COR-L47 (cell line): ENCODE measurements around the gene FSTL4.

ENCODE experiments used
- DNase-seq: peaks from one replicate; lab custom pipeline; 2025; lab: John Stamatoyannopoulos, UW

Gene FSTL4

DNA sequence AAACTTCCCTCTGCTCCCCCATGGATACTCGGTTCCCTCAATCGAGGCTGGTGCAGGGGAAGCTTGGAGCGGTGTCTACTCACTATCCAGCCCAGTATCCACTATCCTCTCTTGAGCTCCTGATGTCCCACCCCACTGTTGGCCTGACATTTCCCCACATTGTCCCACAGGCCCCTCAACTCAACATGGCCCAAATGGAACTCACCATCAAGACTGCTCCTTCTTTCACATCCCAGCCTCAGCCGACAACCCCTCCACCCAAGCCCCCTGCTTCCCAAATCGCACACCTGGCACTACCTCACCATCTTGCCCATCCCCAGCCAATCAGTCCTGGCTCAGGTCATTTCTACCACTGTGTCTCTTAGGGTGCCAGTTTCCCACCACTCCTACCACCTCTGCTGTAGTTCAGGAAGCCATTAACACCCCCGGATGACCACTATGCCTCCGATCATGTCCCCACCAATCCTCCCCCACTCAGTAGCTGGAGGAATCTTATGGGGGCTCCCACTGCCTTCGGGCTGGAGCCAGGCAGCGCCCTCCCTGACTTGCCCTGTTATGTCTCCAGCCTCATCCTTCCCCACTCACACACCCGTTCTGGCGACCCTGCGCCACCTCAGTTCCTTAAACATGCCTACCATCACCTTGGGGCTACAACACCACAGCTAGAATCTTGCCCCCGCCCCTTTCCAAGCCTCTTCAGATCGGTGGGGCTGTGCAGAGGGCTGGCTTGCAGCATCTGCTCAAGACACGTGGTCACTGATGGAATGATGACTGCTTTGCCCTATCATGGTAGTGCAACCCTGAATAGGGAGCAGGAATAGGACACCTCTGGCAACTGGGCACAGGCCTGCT is 273.6 kb downstream of the FSTL4 start:
- DNase-seq: no peak

GRCh38 chr5:133337795-133338445 is 274.4 kb downstream of the FSTL4 start:
- DNase-seq: no peak

GRCh38 chr5:133336969-133337410 is 275.4 kb downstream of the FSTL4 start:
- no peak for DNase-seq

DNA sequence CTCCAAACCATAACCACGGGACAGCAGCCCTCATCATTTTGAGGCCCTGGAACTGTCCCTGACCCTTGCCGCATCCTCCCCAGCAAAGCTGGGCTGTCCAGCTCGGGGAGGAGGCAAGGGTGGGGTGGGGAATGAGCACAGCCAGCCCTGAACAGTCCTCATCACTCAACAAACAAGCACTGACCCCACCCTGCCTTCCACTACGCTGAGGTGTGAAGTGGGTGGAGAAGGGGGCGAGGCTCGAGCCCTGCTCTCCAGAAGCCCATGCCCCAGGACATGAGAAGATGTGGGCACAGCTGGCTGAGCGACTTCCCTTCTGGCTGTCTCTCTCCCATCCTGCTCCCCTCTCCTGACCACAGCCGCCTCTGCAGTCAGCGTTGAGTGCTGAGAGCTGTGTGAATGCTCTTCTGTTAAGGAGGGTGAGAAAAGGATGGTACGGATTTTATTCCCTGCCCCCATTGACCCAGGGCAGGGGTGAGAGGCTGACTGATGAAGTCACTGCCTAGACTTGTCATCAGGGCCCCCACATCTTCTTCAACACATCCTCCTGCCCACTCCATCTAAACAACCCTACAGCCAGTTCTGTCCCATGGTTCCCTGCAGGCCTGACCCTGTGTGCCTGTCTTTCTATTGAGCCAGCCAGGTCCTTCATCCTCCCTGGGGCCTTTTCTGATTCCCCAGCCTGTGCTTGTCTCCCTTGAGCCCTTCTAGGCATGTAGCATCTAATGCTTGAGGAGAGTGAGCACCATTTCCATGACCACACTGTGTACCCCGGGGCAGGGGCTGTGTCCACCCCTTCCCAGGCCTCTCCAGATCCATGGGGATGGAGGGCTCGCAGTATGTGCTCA is 276.0 kb downstream of the FSTL4 start:
- DNase-seq: no peak

GRCh38 chr5:133334796-133335639 is 277.3 kb downstream of the FSTL4 start:
- no peak for DNase-seq

DNA sequence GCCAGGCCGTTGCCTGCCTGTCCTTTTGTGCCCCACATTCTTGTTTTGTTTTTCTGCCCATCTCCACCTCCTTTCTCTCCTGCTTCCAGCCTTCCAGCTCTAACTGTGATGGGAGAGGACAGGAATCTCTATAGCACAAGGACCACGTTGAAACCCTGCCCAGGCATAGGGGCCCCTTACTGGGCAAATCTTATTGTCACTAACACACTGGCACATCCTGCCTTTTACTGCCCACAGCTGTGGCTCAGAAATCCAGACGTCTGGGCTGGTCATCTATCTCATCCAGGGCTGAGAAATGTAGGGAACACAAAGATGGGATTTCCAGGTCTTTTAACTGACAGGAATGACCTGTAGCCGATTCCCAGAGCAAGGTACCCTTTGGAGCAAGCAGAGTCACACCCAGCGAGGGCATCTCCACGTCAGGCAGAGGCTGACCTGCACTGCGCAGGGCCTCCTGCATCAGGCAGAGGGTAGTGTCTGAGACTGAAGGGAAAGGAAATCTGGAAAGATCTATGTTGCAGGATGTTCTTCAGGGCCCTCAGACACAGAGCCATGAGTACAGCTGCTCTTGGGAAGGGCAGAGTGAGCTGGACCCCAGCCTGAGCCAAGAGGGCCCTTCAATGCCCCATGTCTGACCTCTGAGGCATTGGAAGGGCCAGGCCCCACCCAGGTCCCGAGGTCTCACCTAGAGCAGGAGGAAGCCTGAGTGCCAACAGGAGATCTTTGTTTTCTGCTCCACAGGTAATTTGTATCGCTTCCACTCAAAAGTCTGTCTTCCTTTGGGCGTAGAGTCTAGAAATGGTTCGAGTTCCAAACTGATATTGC is 278.8 kb downstream of the FSTL4 start:
- DNase-seq: no peak

GRCh38 chr5:133332439-133333024 is 279.8 kb downstream of the FSTL4 start:
- no peak for DNase-seq

DNA sequence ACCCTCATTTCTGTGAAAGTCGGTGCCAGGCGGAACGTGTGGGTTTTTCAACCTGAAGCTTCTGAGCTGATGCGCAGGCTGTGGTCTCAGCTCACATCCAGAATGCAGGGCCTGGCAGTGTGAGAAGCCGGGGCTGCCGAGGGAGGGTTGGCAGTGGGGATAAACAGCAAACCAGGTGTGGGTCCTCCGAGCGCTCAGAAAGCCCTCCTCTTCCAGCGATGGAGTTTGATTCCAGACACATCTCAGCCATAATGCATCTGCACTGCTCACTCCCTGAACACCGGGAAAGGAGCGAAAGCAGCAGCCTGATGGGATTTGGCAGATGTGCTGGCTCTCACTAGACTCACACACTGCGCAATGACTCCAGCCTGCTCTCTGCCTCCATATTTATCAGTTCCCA is 280.4 kb downstream of the FSTL4 start:
- DNase-seq: no peak

DNA sequence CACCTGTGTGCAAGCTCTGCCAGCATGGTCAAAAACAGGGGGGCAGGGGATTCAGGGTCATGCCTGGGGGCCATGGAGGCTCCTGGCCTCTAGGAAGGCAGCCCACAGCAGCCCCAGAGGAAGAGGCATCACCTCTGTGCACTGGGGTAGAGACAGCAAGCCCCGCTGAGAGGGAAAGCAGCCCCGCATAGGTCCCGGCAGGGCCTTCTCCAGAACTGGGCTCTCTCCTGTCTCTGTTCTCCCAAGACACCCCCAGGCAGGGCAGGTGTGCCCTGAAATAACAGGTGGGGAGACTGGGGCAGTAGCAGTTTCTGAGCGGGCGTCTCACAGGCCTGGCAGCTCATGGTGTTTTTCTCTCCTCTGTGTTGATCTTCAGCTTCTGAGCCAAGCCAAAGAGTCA is 281.4 kb downstream of the FSTL4 start:
- DNase-seq: no peak

DNA sequence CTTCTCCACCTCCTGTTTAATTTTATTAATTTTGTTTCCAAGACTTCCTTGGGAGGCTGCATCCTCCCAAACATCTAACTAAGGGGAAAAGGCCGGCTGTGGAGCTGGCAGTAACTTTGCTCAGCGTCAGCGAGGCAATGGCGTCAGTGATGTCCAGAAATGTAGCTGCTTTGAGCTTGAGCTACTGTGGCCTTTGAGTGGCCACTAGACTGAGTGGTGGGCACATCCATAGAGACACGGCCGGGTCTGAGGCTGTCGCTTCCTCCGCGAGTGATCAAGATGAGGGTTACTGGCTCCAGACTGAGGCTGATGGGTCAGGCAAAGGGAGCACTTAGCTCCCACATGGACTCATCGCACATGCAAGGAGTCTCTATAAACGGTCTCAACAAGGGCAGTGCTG is 283.5 kb downstream of the FSTL4 start:
- no peak for DNase-seq

DNA sequence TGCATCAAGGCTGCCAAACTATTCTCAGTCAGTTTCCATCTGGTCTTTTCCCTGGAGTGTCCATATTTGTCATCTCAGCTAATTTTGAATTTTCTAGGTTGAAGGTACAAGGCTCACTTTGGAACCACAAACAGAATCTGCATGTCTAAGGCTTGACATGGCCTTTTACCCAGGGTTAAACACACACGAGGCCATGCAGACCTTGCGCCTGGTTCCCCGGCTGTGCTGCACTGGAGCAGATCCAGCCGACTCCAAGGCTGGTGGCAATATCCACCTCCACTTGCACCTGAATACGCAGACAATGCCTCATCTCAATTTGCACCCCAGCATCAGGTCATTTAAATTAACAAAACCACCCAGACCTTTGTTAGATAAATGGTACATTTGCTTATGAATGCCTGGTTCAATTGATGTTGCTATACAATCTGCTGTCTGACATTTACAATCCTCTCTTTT is 284.4 kb downstream of the FSTL4 start:
- no peak for DNase-seq

DNA sequence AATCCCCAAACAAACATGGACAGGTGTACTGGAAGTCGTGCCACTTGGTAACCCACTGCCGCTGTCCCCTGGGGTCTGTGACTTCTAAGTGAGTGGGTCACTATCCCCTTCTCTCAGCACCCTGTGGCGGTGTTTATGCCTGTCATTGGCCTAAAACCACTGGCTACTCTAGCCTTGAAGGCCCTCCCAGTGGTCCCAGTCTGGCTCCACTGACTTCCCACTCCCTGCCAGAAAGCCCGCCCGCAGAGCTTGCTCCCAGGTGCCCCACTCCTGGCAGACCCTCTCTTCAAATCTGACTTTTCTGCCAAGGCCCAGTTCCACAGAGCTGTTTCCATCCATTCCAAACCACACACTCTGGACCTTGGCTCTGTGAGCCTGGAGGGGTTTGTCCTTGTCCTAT is 286.0 kb downstream of the FSTL4 start:
- DNase-seq: no peak

- DNase-seq: no peak
Measured at GRCh38 chr5:133325864-133326263, 286.5 kb downstream of the FSTL4 start.

DNA sequence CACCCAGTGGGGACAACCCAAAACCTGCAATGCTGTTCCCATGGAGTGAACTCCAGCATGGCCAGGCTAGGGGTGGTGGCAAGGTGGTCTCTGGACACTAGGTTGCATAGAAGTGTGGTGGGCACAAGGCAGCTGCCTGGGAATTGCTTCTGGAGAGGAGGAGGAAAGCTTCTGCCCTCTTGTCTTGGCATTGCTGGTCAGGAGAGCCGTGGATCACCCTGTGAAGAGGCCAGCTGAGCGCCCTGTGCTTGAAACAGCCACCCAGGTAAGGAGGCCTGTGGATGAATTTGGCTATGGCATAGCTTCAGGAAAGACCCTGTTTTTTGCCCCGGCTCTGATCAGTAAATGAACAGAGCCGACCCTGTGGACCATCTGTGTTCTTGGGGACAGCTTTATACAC is 287.4 kb downstream of the FSTL4 start:
- no peak for DNase-seq

DNA sequence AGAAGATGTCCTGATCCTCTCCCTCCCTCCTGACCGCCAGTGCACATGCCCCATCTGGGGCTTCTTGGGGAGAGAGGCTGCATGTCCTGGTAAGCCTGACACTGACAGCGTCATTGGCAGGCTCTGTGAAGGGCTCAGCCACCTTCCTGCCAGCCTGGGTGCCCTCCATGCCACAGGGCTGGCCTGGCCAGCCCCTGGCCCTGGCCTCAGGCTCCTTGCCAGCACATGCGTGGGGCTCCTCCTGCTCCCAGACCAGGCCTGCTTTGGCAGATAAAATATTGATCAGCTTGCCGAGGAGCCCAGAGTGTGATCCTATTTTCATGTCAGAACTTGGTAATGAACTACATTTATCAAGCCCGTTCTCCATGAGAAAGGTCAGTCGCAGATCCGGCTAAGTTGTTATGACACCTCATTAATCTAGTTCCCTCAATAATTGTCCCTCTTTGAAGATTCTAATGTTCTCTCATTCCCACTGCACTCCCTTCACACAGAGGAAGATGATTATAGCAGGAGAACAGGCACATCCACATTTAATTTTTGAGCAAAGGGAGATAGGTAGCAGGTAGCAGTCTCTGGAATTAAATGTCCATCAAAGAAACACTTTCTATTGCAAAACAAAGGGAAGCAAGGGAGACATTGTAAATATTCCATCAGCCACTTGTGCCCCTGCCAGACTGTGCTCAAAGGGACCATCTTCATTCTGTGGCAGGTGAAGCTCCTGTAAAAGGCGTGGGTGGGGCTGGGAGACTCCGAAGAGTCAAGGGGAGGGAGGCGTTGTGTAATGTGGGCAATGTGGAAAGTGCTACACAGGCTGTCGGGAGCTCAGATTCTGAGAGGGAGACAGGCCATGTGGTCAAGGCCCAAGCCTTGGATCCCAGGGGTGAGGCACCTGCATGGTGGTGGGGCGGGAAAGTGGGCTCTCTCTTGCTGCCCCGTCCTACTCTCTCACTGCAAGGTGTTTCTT is 288.6 kb downstream of the FSTL4 start:
- peak; percentile 13 for DNase-seq

- DNase-seq: no peak
Measured at GRCh38 chr5:133322743-133323142, 289.6 kb downstream of the FSTL4 start.

GRCh38 chr5:133321833-133322420 is 290.4 kb downstream of the FSTL4 start:
- no peak for DNase-seq

DNA sequence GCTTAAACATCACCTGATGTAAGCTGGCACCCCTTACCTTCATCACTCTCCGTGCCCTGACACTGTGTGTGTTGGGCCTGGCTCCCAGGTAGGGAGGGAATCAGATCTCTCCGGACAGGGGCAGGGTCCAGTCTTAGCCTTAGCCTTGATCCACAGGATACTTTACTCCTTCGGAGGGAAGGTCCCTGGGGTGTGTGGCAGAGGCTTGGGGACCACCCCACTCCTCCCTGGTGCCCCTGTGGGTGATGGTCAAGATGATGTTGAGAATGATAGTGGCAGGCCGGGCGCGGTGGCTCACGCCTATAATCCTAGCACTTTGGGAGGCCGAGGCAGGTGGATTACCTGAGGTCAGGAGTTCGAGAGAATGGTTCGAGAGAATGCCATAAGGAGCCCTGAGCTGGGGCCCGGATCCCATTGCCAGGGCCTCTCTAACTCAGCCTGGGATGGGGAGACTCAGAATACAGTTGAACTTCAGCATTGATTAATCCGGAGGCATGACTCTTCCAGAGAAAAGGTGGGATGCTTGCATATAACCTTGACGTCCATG is 291.0 kb downstream of the FSTL4 start:
- no peak for DNase-seq
